ENCODE results near the gene BPHL.

DNA sequence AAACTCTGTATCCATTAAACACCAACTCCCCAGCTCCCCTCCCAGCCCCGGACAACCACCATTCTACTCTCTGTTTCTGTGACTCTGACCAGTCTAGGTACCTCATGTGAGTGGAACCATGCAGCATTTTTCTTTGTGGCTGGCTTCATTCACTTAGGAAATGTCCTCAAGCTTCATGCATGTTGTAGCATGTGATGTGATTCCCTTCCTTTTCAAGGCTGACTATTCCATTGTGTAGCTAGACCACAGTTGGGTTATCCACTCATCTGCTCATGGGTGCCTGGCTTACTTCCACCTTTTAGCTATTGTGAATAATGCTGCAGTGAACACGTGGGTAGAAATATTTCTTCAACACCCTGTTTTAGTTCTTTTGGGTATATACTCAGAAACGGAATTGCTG is 8.8 kb upstream of the BPHL start:
- TF ChIP-seq, protein P1, sequence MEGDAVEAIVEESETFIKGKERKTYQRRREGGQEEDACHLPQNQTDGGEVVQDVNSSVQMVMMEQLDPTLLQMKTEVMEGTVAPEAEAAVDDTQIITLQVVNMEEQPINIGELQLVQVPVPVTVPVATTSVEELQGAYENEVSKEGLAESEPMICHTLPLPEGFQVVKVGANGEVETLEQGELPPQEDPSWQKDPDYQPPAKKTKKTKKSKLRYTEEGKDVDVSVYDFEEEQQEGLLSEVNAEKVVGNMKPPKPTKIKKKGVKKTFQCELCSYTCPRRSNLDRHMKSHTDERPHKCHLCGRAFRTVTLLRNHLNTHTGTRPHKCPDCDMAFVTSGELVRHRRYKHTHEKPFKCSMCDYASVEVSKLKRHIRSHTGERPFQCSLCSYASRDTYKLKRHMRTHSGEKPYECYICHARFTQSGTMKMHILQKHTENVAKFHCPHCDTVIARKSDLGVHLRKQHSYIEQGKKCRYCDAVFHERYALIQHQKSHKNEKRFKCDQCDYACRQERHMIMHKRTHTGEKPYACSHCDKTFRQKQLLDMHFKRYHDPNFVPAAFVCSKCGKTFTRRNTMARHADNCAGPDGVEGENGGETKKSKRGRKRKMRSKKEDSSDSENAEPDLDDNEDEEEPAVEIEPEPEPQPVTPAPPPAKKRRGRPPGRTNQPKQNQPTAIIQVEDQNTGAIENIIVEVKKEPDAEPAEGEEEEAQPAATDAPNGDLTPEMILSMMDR (conservative IDR thresholded peaks at IDR 0.05 in 1 of 2, IDR thresholded peaks at IDR 0.05 in 1 of 2; ENCODE audit: extremely low read depth in 1 of 2, insufficient read depth in 1 of 2, low read depth in 1 of 2, low read length in 2 of 2): no peak
- no peak for TF ChIP-seq EZH2 (IDR thresholded peaks at IDR 0.05; ENCODE audit: borderline replicate concordance, low read length)

Measured in mammary epithelial cell (primary cell).